Measurements from ENCODE around the gene SPTLC2.

SPTLC2 gene

DNA sequence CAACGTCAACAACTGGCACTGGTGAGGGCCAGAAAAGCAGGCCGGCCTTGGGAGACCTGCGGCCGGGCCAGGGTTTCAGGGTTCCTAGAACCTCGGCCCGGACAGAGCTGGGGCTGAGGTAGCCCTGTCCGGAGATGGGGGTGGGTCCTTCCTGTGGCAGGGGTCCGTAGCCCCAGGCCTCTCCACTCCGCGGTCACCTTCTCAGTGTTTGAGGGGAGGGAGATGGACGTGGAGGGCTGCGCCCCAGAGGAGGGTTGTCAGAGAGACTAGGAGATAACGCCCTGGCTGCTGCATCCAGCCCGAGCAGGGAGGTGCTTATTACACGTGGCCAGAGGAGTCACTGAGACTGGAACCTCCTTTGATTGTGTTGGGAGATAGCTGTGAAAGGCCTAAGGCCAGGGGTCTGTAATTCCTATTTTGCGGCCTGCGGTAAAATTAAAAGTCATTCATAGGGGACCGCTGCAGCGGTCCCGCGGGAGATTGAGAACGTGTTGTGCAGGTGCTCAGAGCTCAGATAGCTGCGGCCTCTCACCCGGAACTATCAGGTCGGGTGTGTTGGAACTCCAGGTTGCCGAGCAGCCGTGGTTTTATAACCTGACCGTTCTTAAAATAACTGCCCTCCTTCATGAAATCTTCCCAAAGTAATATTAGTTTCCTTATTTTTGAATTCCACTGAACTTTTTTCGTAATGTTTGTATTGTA lies 158.0 kb downstream of the SPTLC2 start:
- peak; percentile 59 for DNase-seq

DNA sequence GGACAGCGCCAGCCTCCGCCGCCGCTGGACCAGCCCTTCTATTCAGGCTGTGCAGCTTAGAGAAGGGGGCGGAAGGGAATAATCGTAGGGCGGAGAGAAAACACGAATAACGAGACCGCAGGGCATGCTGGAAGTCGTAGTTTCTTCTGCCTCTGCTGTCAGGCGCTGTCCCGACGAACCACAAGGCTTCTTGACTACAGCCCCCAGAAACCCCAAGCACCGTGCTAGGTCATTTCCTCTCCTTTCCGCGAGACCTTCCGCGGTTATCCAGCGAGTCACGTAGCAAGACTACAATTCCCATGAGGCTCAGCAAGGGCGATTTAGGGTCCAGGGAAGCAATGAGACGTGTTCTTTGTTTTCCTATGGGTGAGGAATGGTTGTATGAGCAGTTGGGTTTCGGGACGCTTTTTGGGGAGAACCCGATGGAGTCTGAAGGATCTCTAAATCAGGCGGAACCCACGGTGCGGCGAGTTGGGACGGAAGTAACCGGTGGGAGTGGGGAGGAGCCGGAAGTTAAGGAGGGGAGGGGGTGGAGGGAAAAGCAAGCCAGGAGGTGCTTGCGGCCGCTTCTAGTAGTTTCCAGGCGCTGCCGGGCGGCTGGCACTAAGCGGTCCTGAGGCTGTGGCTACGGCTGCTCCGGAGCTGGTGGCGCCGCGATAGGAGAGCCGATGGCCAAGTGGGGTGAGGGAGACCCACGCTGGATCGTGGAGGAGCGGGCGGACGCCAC lies 158.8 kb downstream of the SPTLC2 start, which contains the start of the genes AHSA1 and VIPAS39:
Gene AHSA1 (plus strand): TSS at position 572 of the 727 bp plus-strand sequence. CDS start 97 bp downstream, at position 669.
Gene VIPAS39 (minus strand): TSS at position 80 of the 727 bp plus-strand sequence. CDS start 3,499 bp downstream, outside the sequence.
- DNase-seq = peak; percentile 100

DNA sequence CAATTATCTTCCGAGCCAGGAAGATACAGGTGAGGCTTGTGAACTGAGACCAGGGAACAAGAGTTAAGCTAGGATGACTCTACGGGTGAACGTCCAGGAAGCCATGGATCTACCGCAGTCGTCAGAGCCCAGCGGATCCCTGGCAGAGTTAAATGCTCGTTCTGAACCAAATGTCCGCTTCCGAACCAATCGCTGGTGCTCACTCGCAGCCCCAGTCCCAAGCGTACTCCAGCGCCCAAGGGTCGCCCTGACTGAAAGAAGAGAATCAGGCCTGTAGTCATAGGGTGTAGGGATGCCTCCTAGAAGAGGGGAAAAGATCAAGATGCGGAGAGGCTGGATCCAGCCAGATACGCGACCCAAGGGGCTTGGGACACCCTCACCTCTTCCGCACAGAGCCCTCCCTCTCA lies 159.3 kb downstream of the SPTLC2 start:
- DNase-seq = no peak
